Measurements from ENCODE around the gene GLOD4.

The GLOD4 gene

DNA sequence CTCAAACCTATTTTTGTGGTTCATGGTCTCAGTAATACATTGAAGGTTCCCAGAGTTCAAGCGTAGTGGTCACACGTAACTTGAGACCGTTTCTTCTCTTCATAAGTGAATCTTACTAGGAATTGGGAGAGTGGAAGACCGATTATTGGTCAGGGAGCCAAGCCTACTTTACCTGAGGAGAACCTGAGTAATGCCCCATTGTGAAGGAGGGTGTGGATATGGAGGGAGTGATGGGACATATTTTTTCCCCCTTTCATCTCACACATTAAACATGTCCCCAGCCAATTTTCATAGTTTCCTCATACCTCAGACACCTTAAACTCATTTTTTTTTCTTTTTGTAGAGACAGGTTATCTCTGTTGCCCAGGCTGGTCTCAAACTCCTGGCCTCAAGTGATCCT, 38.9 kb downstream of the GLOD4 start:
- DNase-seq = no peak

DNA sequence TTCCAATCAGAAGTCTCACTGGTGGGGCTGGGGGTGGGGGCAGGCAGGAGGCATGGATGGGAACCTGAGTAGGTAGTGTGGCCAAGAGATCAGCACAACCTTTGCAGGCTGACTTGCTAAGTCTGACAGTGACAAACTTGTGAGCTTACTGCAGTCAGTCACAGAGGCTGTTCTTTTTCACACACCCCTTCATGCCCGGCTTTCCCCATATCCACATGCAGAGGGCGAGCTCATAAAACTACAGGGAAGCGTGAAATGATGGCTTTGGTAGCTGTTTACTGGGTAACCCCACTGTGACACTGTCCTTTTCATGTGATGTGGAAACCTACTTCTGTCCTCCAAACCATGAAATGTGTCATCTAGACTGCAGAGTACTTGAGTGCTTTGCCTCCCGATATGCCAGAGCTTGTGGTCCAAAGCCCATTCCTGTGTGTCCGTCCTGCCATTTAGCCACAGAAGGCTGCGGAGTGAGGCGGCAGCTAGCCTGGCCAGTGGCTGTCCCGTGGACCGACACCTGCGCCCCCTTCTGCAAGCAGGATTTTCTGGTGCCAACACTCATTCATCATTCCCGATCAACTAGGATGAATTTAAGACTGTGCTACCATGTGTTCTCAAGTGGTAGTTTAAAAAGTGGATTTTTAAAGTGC, 39.8 kb downstream of the GLOD4 start:
- no peak for DNase-seq

DNA sequence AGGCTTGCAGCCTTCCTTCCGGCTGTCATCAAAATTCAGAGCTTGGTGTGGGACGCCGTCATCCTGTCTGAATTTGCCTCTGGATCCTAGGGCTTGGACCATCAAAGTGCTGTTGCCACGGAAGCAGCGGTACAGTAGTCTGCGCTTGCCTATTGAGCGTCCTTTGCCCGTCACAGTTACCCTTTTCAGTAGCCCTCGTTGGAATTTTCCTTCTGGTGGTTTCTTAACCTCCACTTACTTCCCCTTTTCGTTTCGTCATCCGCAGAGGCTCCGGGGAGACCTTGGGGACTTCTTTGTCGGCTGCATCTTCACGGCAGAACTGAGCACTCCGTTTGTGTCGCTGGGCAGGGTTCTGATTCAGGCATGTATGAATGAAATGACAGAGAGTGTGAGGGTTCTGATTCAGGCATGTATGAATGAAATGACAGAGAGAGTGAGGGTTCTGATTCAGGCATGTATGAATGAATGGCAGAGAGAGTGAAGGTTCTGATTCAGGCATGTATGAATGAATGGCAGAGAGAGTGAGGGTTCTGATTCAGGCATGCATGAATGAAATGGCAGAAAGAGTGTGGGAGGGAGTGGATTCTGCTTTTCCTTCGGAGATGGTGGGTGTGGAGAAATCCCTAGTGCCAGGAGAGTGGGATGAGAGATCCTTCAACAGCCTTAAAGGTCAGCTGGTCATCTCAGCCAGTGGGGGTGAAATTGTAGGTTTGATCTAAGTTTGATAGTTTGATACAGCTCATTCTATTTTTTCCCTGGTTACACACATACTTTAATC, 41.7 kb downstream of the GLOD4 start:
- no peak for DNase-seq

DNA sequence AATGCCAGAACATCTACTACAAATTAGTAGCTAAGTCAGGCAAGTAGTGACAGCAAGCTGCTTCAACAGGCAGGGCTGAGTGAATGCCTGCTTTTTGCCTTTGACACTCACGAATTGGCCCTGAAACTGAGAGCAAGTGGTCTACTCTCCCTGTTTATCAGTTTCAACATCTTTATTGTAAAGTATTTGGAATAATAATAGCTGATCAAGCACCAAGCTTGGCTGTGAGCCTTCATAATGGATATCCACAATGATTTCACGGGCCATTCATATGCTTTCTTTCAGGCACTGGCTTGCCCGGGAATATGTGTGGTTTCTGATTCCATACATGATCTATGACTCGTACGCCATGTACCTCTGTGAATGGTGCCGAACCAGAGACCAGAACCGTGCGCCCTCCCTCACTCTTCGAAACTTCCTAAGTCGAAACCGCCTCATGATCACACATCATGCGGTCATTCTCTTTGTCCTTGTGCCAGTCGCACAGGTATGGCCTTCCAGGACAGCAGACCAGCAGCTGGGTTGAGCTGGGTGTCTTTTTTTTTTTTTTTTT, 44.4 kb downstream of the GLOD4 start:
- DNase-seq = no peak

DNA sequence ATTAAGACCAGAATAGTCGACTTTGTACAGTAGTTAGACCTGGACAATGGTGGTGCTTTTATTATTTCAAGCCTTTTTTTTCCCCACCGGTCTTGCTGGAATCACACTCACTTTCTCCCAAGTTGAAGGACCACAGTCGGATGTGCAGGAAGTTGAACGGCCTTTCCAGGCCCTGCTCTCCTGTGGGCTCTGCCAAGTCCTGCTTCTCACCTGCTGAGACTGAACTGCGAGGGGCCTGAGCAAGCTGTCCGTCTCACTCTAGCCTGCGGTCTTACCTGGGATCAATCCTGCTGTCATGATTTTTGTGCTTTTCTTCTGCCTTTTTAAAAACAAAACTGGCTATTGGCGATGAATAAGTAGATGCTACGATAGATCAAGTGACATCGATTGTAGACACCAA, 48.3 kb downstream of the GLOD4 start:
- DNase-seq = no peak

DNA sequence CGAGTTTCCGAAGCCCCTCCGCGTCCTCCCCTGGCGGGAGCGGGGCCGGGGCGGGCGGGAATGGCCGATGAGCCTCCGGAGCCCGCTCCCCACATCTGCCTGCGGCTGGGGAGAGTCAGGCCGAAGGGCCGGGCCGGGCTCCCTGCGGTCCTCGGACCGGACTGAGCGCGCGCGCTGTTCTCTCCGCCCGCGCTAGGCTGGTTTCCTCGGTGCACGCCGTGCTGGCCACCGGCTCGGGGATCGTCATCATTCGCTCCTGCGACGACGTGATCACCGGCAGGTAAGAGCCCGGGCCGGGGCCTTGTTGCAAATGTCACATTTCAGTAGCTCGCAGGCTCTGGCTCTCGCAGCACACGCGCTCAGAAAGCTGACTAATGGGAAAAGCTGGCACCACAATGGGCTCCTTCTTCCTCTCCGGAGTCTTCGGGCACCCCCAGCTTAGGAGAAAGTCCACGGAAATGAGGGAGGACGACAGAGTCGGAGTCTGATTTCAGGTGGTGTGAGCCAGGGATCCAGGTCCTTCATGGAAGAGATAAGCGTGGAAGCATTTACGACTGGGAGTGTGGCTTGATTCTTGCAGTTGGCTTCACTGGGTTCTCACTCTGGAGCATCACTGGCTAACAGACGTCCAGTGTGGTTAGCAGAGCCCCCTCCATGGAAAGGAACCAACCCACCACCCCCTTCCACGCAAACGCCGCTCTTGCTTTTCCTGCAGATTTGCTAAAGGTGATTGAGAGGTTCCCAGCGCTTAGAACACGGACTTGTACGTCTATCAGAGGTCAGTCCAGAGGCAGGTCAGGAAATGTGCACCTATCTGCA, 49.0 kb downstream of the GLOD4 start:
- peak; percentile 88 for DNase-seq

DNA sequence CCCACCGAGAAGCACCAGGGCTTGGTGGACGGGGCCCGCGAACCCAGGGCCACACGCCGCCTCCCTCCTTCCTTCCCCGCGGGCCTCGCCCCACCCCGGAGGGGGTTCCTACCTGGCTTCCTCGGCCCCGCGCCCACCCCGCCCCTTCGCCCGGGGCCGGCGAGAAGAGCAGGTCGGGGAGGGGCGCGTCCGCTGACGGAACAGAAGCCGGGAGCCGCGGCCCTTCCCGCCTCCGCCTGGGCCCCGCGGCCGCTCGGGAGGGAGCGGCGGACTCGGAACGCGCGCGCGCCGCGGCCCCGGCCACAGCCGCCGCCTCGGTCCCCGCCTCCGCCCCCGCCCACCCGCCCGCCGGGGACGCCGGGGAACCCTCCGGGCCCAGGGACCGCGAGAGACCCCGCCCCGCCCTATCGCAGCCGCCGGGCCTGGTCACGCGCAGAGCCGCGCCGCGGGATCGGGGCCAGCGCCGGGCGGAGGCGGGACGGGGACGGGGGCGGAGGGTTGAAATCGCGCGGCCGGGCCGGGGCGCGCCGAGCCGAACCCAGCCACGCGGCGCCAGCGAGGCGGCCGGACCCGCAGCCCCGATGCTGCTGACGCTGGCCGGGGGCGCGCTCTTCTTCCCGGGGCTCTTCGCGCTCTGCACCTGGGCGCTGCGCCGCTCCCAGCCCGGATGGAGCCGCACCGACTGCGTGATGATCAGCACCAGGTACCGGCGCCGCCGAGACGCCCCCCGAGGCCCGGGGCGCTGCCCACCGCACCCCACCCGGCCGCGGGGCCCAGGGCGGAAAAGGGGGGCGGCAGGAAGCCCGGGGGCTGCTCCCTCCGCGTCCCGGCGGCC, 49.8 kb downstream of the GLOD4 start, which contains the start of gene TLCD3A:
Gene TLCD3A (plus strand): TSS at position 530 of the 835 bp plus-strand sequence. CDS start 52 bp downstream, at position 582.
- no peak for DNase-seq

DNA sequence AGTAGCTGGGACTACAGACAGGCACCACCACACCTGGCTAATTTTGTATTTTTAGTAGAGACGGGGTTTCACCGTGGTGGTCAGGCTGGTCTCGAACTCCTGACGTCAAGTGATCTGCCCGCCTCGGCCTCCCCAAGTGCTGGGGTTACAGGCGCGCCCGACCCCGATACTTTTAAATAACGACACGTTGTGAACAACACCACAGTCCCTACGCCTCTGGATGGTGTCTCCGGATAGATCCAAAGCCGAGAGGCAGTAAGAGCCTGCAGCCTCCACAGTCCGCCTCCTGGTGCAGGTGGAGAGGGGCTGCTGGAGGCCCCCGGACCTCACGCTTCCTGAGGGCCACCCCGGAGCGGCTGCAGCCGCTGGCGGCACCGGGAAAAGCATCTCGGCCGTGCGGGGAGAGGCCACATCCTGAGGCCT, 50.4 kb downstream of the GLOD4 start:
- DNase-seq = peak; percentile 79

DNA sequence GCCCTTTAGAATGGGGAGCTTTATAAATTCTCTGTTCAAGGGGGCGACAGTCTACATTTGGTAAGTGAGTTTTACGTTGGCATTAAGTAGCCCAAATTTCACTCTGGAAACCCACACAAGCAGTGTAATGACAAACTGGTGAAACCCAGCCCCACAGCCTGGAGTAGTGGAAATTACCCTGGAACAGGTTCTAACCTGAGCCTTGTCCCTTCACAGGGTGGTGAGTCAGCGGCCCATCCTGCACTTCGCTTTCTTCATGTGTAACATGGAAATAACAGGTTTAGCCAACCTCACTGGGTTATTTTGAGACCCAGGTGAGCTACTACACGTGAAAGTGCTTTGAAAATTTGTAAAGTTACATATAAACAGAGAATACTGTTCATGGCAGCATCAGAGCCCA, 53.2 kb downstream of the GLOD4 start:
- no peak for DNase-seq

DNA sequence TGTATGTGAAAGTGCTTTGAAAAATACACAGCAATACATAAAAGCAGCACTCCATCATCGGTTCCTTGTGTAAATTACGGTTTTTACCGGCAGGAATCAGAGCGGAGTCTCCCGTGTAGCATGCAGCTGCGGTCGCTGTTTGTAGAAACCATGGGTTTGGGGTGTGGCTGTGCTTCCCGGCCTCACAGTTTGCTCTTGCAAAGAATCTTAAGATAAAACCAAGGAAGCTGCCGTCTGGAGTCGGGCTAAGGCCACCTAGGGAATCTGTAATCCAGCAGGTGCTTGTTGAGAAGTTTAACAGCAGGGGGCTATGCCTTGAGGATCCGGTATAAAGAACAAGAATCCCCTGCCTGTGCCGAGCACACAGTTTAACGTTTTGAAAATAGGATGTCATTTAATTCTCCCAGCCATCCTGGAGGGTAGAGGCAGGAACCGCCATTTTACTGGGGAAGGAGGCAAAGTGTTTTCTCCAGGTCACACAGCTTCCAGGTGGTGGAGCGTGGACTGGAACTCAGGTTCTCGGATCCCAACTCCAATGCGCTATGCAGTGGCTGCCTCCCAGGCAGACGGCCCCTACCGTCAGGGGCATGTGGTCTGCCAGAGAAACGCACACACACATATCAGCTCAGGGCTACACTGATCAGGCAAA, 55.7 kb downstream of the GLOD4 start:
- DNase-seq = no peak

DNA sequence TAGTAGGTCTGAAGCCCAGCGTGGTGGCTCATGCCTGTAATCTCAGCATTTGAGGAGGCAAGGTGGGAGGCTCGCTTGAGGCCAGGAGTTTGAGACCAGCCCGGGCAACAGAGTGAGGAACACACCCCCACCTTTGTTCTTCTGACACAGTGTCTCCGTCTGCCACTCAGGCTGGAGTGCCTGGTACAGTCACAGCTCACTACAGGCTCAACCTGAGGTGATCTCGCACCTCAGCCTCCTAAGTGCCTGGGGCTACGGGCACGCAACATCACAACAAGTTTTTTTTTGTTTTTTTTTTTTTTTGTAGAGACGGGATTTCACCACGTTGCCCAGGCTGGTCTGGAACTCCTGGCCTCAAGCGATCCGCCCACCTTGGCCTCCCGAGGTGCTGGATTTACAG, 56.3 kb downstream of the GLOD4 start:
- DNase-seq = no peak

DNA sequence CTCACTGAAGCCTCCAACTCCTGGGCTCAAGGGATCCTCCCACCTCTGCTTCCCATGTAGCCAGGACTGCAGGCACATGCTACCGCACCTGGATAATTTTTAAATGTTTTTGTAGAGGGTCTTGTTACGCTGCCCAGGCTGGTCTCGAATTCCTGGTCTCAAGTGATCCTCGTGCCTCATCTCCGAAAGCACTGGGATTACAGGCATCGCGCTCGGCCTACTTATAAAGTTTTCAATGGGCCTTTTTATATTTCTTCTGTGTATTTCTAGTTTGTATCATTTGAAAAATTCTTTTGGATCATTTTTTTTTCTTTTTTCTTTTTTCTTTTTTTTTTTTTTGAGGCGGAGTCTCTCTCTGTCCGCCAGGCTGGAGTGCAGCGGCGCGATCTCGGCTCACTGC, 57.0 kb downstream of the GLOD4 start:
- no peak for DNase-seq

DNA sequence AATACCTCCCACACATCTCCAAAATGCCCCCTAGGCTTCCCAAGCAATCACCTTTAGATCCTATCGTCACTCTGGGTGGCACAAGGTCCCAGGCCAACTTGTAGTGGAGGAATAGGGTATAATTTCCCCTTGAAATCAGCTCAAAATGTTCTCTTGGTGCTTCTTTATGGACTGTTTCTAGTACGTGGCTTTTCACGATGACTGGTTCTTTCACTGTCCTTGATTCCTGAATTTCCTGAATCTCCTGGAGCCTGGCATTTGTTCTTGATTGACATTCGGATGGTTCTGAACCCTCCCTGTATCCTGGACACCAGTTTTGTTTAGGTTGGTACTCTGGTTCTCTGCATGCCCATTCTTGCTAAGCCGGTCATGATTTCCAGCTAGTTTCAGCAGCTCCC, 60.5 kb downstream of the GLOD4 start:
- DNase-seq = no peak

DNA sequence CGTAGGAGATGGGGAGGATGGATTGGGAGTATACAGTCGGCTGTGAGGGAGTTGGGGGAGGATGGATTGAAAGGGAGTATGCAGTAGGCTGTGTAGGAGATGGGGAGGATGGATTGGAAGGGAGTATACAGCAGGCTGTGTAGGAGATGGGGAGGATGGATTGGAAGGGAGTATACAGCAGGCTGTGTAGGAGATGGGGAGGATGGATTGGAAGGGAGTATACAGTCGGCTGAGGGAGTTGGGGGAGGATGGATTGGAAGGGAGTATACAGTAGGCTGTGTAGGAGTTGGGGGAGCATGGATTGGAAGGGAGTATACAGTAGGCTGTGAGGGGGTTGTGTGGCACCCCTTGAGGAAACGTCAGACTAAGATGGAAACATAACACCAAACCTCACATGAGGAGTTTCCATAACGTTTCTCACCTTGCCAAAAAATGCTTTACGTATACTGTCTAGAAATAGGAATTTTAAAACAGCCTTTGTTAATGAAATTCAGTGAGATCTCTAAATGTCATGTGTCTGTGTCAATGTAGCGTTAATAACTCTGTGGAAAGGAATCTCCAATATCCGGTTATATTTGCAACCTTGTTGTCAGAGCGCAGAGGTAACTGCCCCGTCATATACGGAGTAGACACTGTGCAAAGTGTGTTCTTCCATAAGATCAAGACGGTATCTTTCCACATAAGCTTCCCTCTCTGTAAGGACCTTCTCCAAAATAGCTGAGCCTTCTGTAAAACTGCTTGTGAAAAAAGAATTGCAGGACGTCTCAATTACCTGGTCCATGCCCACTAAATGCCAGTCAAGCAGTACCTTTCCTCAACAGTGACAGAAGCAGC, 61.2 kb downstream of the GLOD4 start:
- DNase-seq = no peak

DNA sequence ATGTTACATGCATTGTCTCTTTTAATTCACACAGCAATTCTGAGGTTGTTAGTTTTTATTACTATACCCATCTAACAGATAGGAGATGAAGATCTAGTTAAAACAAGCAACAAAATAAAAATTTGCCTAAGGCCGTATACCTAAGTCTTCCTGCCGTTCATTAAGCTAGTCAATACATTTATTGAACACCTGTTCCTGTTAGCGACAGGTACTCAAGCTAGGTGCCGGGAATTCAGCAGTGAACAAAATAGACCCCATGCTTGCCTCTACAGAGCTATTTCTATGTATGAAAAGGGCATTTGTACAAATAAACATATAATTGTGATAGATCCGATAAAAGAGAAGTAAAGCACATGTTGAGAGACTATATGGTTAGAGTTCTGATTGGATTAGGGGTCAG, 64.0 kb downstream of the GLOD4 start:
- no peak for DNase-seq
